ENCODE data around the gene LDLRAD4.

Gene LDLRAD4

DNA sequence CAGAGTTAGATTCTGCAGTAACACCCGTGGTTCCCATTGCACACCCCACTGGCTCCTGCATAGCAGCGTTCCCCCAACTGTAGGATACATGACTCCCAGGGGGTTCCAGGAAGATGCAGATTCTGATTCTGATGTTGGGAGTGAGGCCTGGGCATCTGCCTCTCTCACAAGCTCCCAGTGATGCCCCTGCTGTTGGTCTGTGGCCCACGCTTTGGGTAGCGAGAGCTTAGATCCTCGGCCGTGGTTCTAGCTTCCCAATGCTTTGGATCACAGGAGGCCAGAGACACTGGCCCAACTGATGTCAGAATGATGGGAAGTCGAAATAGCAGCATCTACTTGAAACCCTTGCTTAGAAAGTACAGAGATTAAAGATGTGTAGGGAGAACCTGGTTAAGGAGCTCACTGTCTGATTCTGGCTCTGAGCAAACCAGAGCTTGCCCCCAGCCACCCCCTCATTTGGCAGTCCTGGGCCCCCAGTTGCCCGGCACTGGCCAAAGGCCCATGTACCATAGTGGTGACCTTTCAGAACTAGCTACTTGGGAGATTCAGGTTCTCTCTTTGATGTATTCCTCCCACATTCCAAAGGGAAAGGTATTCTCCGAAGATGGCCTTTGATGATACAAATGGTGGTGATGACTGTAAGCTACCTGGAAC is 310.3 kb downstream of the LDLRAD4 start:
- no peak for DNase-seq

DNA sequence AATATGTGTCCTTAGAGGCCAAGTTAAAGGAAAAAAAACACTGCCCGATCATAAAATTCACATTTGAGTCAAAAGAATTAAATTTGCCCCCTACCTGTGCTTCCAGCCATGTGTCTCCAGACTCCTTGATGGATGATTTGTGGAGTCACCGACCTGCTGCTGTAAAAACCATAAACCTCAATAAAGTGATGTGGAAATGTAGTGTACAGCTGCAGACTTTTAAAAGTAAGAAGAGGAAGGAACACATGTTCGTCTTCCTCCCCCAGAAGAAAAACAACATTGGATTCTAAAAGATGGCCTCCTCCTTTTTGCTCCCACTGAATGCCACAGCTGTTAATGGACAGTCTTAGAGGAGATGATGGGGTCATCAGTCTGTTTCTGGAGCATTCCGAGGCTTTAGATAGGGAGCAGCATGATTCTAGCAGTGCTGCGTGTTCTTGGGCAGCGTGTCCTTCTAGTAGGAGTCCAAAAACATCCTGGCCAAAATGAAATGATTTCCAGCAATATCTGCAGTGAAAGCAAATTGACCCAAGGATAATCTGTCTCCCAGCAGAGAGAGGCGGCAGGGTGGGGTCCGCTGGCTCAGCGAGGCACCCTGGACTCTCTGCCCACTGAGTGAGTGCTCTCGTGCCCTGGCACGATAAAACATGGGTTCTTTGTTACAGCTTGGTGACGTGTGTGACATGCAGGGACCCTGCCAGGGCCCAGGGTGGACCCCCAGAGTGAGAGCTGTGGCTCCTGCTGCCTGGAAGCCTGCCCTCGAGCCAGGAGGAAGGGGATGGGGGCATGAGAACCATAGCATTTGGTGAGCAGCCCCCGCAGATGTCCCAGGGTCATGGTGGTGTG is 311.7 kb downstream of the LDLRAD4 start:
- DNase-seq = no peak

GRCh38 chr18:13530879-13531387 is 312.4 kb downstream of the LDLRAD4 start:
- no peak for DNase-seq

DNA sequence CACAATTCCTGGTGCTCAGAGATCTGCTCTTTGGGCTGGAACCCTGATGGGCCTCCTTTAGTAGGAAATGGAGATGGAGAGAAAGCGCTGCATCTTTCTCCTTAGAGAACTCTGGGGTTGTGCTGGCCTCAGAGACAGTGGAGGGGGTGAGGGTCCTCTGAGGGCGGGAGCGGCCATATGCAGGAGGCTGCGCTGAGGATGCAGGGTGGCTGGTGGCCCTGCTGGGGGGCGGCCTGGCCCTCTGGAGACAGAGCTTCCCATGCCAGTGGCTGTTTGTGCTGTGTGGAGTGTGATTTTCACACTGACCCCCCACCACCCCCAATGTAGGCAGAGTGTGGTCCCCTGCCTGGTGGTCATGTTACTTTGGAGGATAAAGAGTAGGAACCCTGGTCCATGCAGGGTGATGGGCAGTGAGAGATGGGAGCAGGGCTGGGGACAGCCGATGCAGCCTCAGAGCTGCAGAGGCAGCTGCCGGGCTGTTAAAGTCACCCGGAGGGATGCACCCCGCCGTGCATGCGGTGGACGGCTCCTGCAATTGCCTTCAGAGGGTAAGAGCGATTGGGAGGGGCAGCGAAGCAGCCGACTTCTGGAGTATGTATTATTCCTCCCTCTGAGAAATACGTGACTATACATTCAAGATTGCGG is 313.2 kb downstream of the LDLRAD4 start:
- no peak for DNase-seq

DNA sequence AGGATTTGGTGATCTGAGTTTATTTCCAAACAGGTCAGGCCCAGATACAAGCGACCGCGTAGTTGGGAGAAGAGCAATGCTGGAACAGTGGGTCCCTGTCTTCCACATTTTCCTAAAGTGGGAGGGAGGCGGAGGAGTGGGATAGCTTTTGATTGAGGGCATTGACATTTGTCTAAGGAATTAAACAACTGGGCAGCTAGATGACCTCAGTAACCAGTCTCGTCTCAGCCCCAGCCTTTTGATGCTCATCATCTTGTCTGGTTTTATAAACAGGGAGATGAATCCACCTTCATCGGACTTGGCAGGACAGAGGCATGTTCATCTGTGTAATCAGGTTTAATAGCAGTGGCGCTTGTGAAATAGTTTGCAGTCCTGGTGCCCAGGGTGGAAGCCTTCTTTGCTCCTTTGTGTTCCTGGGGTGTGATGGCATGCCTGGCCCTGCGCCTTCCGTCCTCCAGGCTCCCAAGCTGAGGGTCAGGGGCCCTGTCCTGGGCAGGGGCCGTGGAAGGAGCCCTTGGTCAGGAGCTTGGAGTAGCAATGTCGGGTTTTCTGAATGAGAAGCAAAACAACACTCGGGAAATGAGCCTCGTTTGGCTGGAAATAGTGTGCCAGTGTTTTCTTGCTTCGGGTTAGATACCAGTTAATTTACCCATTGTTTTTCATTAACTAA is 314.0 kb downstream of the LDLRAD4 start:
- DNase-seq = no peak

GRCh38 chr18:13534631-13535030 is 316.1 kb downstream of the LDLRAD4 start:
- no peak for DNase-seq

GRCh38 chr18:13536578-13536977 is 318.0 kb downstream of the LDLRAD4 start:
- DNase-seq = no peak

GRCh38 chr18:13537022-13537780 is 318.6 kb downstream of the LDLRAD4 start:
- DNase-seq = no peak

GRCh38 chr18:13538630-13539029 is 320.1 kb downstream of the LDLRAD4 start:
- DNase-seq = no peak

DNA sequence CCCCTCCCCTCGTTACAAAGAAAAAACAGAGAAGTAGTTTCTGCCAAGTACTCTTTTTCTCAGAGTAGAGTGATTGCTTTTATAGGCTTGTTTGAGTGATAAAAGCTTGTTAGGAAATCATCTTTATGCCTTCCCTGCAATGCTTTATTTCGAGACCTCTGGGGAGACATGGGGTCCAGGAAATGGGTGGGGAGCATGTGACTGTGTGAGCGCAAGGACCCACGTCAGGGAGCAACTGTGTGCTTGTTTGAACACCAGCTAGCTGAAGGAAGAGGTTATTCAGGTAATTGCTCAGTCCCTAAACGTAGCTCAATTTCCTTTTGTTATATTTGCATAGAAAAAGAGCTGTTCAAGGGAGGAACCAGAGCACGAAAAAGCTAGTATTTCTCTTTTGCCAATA is 320.5 kb downstream of the LDLRAD4 start:
- no peak for DNase-seq

- no peak for DNase-seq
Observed at GRCh38 chr18:13539843-13540476, 321.4 kb downstream of the LDLRAD4 start.

DNA sequence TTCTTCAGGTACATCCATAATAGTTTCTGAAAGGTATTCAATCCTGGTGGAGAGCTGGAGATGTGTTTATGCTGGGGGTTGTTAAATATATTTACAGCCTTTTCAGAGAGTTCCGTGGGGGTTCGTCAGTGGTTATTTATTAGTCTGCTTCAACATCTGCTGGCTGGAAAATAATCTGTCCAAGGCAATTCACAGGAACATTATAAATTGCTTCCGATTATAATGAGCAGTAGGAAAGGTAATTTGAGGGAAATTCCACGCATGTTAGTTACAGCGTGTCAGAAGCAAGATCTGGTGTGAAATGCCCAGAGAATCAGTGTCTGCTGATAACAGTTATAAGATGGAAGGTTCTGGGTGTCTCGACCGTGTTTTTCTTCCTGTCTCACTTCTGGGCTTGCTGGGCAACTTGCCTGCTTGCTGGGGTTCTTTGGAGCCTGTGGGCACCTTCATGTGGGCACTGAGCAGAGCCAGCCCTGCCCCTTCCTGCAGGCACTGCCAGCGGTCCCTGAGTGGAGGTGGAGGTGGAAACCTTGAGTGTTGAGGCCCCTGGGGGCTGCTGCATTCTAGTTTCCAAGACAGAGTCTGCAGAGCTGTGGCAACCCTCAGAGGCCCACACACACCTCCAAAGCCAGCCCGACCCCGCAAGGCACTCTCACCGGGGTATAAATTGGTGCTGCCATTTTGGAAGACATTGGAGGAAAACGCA is 322.1 kb downstream of the LDLRAD4 start:
- DNase-seq = no peak

- no peak for DNase-seq
Observed at GRCh38 chr18:13541621-13542519, 323.3 kb downstream of the LDLRAD4 start.

DNA sequence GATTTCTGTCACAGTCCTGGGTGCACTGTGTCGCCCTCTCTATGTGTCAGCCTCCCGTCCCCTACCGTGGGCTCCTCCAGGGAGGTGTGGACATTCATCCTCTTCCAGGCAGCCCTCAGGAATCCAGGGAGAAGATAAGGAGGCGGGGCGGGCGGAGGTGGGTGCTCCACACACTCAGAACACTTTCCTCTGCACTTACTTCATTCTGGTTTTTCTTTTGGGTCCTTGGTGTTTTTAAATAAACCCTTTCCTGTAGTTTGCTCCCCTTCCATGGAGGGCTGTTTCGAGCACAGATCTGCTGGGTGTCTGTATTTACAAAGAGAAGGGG is 323.9 kb downstream of the LDLRAD4 start:
- no peak for DNase-seq

GRCh38 chr18:13543144-13543543 is 324.6 kb downstream of the LDLRAD4 start:
- DNase-seq = no peak

DNA sequence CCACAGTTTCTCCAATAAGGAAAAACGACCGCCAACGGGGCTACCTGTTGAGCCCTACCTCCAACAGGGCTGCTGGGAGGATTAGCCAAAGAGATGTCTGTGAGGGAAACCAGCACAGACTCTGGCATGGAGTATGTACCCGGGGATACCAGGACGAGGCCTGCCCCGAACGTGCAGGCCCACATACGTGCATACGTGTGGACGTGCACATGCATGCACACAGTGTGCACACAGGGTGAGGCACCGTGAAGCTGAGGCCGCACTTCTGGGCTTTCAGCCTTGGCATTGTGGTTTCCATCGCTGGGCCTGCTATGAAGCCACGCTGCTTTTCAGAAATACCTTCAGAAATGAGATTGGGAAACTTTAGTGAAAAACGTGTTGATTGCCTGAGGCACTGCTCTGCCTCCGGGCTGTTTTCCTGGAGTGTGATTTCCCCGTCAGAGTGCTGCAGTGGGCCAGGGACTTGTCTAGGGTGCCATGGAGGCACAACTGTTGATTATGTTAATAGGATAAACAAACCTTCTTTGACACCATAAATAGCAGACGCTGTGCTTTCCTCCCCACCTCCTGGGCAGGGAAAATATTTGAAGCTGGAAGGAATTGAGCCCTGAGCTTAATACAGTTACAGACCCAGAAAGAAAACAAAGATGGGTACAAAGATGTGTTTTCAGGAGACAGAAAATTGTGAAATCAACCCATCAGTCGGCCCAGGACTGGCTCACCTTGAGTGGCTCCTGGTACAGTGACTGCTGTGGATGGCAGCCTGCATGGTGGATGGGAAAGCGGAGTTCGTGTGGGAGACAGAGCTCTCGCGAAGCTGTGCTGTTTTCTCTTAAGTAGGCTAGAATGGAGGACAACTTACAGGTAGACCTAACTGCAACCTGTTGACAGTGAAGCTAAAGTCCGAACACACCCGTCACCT is 325.5 kb downstream of the LDLRAD4 start:
- no peak for DNase-seq

DNA sequence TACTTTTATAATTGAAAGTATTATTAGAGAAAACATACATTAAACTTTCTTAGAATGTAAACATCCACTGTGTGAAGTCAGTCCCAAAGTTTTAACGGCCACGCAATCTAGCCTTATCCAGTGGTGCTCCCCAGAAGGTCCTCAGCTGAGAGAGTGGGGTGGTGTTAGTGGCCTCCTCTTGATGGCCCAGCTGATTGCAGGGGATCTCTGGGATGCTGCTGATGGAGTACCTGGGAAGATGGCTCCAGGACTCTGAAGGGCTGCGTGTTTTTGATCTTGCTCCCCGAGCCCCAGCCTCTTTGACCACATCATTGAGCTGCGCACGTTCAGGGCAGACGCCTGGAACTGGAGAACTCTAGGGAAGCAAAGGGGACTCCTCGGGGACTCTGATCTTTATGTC is 326.4 kb downstream of the LDLRAD4 start:
- DNase-seq = no peak

DNA sequence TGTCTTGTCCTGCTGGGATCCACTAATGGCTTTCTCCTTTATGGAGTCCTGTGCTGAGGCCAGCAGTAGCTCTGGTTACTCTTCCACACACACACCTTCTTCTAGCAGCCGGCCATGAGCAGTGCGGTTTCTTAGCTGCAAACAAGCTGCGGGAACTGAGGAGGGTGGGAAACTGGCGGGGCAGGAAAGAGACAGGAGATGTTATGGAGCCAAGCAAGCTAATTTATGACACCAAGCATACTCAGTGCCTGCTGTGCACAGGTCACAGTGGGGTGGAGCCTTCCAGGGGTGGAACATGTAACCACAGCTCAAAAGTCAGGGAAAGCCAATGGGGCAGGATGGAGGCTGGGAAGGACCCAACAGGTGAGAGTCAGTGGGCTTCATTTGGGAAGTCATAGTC is 327.0 kb downstream of the LDLRAD4 start:
- no peak for DNase-seq

DNA sequence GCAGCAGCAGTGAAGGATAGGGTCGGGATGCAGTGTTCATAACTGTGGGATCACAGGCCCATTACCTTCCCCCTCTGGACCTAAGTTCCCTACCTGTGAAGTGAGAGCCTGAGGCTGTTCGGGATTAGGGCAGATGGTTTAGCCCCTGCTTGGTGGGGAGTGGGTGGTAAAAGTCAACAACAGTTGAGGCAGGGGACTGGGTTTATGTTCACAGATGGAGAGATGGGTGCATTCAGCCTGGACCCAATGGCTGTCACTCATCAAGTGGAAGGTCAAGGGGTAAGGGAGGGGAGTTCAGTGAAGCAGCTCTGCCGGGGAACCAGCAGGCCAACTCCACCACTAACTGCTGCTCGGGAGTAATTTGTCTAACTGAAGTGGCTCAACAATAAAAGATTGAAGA is 327.4 kb downstream of the LDLRAD4 start:
- DNase-seq = no peak

All from DMS 273 treated with DMSO at 0.1 percent for 48 hours (cell line).